GM23338 (cell line): ENCODE results near the gene PCBP3. TPM values are rescaled to one million over a fixed set of nuclear protein-coding genes. Genes with fewer than 3 reads are reported as not detected.
A peak's percentile ranks its signal among the peaks of the same experiment; 100 is the strongest.

Experiments
- ATAC-seq: fragments of 200-7000 bp; cut with Tn5 transposase; 3 replicates; pipeline ENCODE4 v1.9.1; 2020
- DNase-seq: peaks from one replicate; pipeline ENCODE4 v3.0.0-alpha.2; 2015; ENCODE audit warnings: low spot score
- H2AFZ ChIP-seq: fragments of 200-600 bp; sonication (generic); 2 replicates; pipeline ENCODE4 v1.8.0; 2016; ENCODE audit warnings: antibody characterized with exemption, mild to moderate bottlenecking, moderate library complexity
- H3F3A ChIP-seq: fragments of 200-600 bp; sonication (generic); replicated peaks from 2 replicates; pipeline ENCODE4 v1.8.0; 2017; ENCODE audit warnings: antibody characterized with exemption, mixed run types, low read depth
- H3K27ac ChIP-seq: fragments of 200-600 bp; sonication (generic); 2 replicates; pipeline ENCODE4 v1.6.1; 2016; ENCODE audit warnings: low read depth
- H3K27me3 ChIP-seq: fragments of 200-600 bp; sonication (generic); 2 replicates; pipeline ENCODE4 v1.8.0; 2016; ENCODE audit warnings: mild to moderate bottlenecking, mixed run types, moderate library complexity; ENCODE audit not compliant: insufficient read depth
- H3K36me3 ChIP-seq: fragments of 200-600 bp; sonication (generic); 2 replicates; pipeline ENCODE4 v1.8.0; 2016; ENCODE audit warnings: mild to moderate bottlenecking; ENCODE audit not compliant: insufficient read depth
- H3K4me1 ChIP-seq: fragments of 200-600 bp; sonication (generic); 2 replicates; pipeline ENCODE4 v1.8.0; 2016; ENCODE audit warnings: mild to moderate bottlenecking, moderate library complexity; ENCODE audit not compliant: insufficient read depth
- H3K4me2 ChIP-seq: fragments of 200-600 bp; sonication (generic); 2 replicates; pipeline ENCODE4 v1.7.1; 2017; ENCODE audit warnings: mixed run types
- H3K4me3 ChIP-seq: fragments of 200-600 bp; sonication (generic); 2 replicates; pipeline ENCODE4 v1.6.1; 2016; ENCODE audit warnings: mixed run types
- H3K79me2 ChIP-seq: fragments of 200-600 bp; sonication (generic); replicated peaks from 2 replicates; pipeline ENCODE4 v1.8.0; 2017; ENCODE audit warnings: mild to moderate bottlenecking; ENCODE audit not compliant: insufficient read depth
- H3K9me2 ChIP-seq: fragments of 200-600 bp; sonication (generic); 2 replicates; pipeline ENCODE4 v1.8.0; 2017; ENCODE audit not compliant: insufficient read depth
- H4K20me1 ChIP-seq: fragments of 200-600 bp; sonication (generic); replicated peaks from 2 replicates; pipeline ENCODE4 v1.8.0; 2017; ENCODE audit warnings: mild to moderate bottlenecking; ENCODE audit not compliant: insufficient read depth
- H3K27ac Mint-ChIP-seq: 2 replicates; pipeline ENCODE4 v1.8.0; 2020; ENCODE audit warnings: inconsistent platforms, mild to moderate bottlenecking, moderate library complexity, mixed read lengths
- H3K27me3 Mint-ChIP-seq: 3 replicates; pipeline ENCODE4 v1.8.0; 2022; ENCODE audit warnings: low read depth, mild to moderate bottlenecking, moderate library complexity, mixed read lengths, inconsistent platforms; ENCODE audit not compliant: insufficient read depth, poor library complexity
- H3K36me3 Mint-ChIP-seq: 3 replicates; pipeline ENCODE4 v1.8.0; 2021; ENCODE audit warnings: low read depth, mild to moderate bottlenecking, inconsistent platforms, moderate library complexity, mixed read lengths
- H3K4me1 Mint-ChIP-seq: 3 replicates; pipeline ENCODE4 v1.8.0; 2020; ENCODE audit warnings: mild to moderate bottlenecking, inconsistent platforms, mixed read lengths
- H3K4me3 Mint-ChIP-seq: 3 replicates; pipeline ENCODE4 v1.8.0; 2021; ENCODE audit warnings: moderate library complexity, mild to moderate bottlenecking, inconsistent platforms, mixed read lengths
- H3K9me3 Mint-ChIP-seq: 3 replicates; pipeline ENCODE4 v1.8.0; 2020; ENCODE audit warnings: moderate library complexity, mild to moderate bottlenecking, inconsistent platforms, mixed read lengths
- CREB1 ChIP-seq: fragments of 250-450 bp; sonication (Bioruptor Pico); IDR thresholded peaks from 2 replicates; pipeline ENCODE4 v1.5.0; 2020; ENCODE audit warnings: low read depth, mild to moderate bottlenecking, moderate library complexity
- ETS1 ChIP-seq: IDR thresholded peaks from 2 replicates; pipeline ENCODE4 v1.6.1; 2016; ENCODE audit warnings: antibody characterized with exemption
- EZH2 ChIP-seq: fragments of 200-600 bp; sonication (generic); IDR thresholded peaks from one replicate; pipeline ENCODE4 v1.8.0; 2017; ENCODE audit warnings: antibody characterized with exemption, mild to moderate bottlenecking, low read depth; ENCODE audit not compliant: unreplicated experiment
- EZH2phosphoT487 ChIP-seq: fragments of 200-600 bp; sonication (generic); IDR thresholded peaks from one replicate; pipeline ENCODE4 v1.8.1; 2018; ENCODE audit warnings: antibody characterized with exemption; ENCODE audit not compliant: unreplicated experiment
- POLR2AphosphoS5 ChIP-seq: IDR thresholded peaks from 2 replicates; pipeline ENCODE4 v1.6.1; 2016; ENCODE audit warnings: antibody characterized with exemption, low read depth
- STAT1 ChIP-seq: IDR thresholded peaks from one replicate; pipeline ENCODE4 v1.6.1; 2016; ENCODE audit warnings: antibody characterized with exemption; ENCODE audit not compliant: unreplicated experiment
- polyA plus RNA-seq: library from polyadenylated mRNA; unstranded; fragments of >200 nt; fragmentation: Nextera tagmentation; extraction: Ambion mirVana; gene quantifications from 2 replicates; pipeline ENCODE4 v1.2.1, GENCODE V29; 2016
- total RNA-seq: library from RNA; depleted of rRNA; stranded (reverse); fragments of >200 nt; shearing (Covaris generic); gene quantifications from 2 replicates; pipeline ENCODE4 v1.2.3, GENCODE V29; 2014
- TF ChIP-seq, protein P1 (sequence below), 2 experiments: fragments of 200-600 bp in 1 of 2; sonication (generic) in 1 of 2; conservative IDR thresholded peaks; 2 replicates each; pipeline versions ENCODE4 v1.5.1 to v1.6.1; 2016 to 2017; ENCODE audit warnings: antibody characterized with exemption in 2 of 2, low read depth in 2 of 2, mild to moderate bottlenecking in 2 of 2, moderate library complexity in 1 of 2
- TF ChIP-seq, protein P2 (sequence below): IDR thresholded peaks from one replicate; pipeline ENCODE4 v1.6.1; 2018; ENCODE audit warnings: antibody characterized with exemption; ENCODE audit not compliant: unreplicated experiment
- TF ChIP-seq, protein P3 (sequence below): fragments of 250-450 bp; sonication (Bioruptor Pico); IDR thresholded peaks from 2 replicates; pipeline ENCODE4 v1.5.0; 2020; ENCODE audit warnings: mild to moderate bottlenecking, moderate library complexity

PCBP3 gene
- total and polyA plus RNA-seq, 2 experiments from 2014 or later, result 7.1 to 9.1 TPM

DNA sequence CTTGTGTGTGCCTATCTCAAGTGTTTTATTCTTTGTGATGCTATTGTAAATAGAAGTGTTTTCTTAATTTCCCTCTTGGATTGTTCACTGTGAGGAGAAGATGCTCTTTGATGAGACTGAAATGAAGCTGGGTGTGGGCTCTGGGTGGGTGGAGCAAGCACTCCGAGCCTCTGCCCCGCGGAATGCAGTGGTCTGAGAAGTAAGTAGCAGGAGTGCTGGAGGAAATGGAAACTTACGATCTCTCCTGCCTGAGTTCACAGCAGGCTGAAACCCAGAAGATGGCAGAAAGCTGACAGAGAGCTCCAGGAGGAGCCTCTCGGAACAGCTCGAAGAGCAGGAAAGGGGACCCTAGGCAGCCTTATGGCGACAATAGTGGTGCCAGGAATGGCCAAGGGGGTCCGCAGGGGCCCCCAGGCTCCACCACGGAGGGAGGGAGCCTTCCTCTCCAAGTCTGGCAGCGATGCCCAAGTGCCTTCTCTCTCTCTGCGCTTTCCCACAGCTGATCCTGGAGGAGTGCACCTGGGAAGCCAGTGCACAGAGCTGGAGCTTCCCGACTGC lies 211.2 kb downstream of the PCBP3 start:
- H3K27ac Mint-ChIP-seq, result peak overlapping the region; percentile 56; the same call in 1 of the 2 replicates
- peaks cover 8% of the 10 kb centered on the region for H3K27me3 Mint-ChIP-seq
- no peaks in the 10 kb centered on the region for H3F3A ChIP-seq
- no peaks in the 10 kb centered on the region for H3K36me3 Mint-ChIP-seq
- ATAC-seq (peak; percentile 52), DNase-seq (no peak)
- H3K9me3 Mint-ChIP-seq, result no peaks in the 10 kb centered on the region
- no peaks in the 10 kb centered on the region for H3K79me2 ChIP-seq
- no peaks in the 10 kb centered on the region for H3K27me3 ChIP-seq
- 0 out of 2 replicates have a peak, but pooled peaks cover 3% of the 10 kb centered on the region for H3K9me2 ChIP-seq
- no peak overlapping the region for H3K27ac ChIP-seq
- no peaks in the 10 kb centered on the region for H4K20me1 ChIP-seq
- H3K4me3 Mint-ChIP-seq, result no peak overlapping the region; the same call in 2 of the 3 replicates
- H3K4me2 ChIP-seq, result 0 out of 2 replicates have a peak overlapping the region, but pooled peaks have one; percentile 20
- peaks cover 16% of the 10 kb centered on the region for H3K4me1 ChIP-seq
- H3K4me3 ChIP-seq, result no peak overlapping the region
- no peak overlapping the region for H2AFZ ChIP-seq
- TF ChIP-seq POLR2AphosphoS5 (no peak), EZH2 (no peak), CREB1 (no peak), STAT1 (no peak), ETS1 (no peak), EZH2phosphoT487 (no peak)
- TF ChIP-seq, protein P1, sequence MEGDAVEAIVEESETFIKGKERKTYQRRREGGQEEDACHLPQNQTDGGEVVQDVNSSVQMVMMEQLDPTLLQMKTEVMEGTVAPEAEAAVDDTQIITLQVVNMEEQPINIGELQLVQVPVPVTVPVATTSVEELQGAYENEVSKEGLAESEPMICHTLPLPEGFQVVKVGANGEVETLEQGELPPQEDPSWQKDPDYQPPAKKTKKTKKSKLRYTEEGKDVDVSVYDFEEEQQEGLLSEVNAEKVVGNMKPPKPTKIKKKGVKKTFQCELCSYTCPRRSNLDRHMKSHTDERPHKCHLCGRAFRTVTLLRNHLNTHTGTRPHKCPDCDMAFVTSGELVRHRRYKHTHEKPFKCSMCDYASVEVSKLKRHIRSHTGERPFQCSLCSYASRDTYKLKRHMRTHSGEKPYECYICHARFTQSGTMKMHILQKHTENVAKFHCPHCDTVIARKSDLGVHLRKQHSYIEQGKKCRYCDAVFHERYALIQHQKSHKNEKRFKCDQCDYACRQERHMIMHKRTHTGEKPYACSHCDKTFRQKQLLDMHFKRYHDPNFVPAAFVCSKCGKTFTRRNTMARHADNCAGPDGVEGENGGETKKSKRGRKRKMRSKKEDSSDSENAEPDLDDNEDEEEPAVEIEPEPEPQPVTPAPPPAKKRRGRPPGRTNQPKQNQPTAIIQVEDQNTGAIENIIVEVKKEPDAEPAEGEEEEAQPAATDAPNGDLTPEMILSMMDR (conservative IDR thresholded peaks at IDR 0.05; ENCODE audit: low read depth in 2 of 2), result no peak
- TF ChIP-seq, protein P2, sequence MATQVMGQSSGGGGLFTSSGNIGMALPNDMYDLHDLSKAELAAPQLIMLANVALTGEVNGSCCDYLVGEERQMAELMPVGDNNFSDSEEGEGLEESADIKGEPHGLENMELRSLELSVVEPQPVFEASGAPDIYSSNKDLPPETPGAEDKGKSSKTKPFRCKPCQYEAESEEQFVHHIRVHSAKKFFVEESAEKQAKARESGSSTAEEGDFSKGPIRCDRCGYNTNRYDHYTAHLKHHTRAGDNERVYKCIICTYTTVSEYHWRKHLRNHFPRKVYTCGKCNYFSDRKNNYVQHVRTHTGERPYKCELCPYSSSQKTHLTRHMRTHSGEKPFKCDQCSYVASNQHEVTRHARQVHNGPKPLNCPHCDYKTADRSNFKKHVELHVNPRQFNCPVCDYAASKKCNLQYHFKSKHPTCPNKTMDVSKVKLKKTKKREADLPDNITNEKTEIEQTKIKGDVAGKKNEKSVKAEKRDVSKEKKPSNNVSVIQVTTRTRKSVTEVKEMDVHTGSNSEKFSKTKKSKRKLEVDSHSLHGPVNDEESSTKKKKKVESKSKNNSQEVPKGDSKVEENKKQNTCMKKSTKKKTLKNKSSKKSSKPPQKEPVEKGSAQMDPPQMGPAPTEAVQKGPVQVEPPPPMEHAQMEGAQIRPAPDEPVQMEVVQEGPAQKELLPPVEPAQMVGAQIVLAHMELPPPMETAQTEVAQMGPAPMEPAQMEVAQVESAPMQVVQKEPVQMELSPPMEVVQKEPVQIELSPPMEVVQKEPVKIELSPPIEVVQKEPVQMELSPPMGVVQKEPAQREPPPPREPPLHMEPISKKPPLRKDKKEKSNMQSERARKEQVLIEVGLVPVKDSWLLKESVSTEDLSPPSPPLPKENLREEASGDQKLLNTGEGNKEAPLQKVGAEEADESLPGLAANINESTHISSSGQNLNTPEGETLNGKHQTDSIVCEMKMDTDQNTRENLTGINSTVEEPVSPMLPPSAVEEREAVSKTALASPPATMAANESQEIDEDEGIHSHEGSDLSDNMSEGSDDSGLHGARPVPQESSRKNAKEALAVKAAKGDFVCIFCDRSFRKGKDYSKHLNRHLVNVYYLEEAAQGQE, result no peak
- TF ChIP-seq, protein P3, sequence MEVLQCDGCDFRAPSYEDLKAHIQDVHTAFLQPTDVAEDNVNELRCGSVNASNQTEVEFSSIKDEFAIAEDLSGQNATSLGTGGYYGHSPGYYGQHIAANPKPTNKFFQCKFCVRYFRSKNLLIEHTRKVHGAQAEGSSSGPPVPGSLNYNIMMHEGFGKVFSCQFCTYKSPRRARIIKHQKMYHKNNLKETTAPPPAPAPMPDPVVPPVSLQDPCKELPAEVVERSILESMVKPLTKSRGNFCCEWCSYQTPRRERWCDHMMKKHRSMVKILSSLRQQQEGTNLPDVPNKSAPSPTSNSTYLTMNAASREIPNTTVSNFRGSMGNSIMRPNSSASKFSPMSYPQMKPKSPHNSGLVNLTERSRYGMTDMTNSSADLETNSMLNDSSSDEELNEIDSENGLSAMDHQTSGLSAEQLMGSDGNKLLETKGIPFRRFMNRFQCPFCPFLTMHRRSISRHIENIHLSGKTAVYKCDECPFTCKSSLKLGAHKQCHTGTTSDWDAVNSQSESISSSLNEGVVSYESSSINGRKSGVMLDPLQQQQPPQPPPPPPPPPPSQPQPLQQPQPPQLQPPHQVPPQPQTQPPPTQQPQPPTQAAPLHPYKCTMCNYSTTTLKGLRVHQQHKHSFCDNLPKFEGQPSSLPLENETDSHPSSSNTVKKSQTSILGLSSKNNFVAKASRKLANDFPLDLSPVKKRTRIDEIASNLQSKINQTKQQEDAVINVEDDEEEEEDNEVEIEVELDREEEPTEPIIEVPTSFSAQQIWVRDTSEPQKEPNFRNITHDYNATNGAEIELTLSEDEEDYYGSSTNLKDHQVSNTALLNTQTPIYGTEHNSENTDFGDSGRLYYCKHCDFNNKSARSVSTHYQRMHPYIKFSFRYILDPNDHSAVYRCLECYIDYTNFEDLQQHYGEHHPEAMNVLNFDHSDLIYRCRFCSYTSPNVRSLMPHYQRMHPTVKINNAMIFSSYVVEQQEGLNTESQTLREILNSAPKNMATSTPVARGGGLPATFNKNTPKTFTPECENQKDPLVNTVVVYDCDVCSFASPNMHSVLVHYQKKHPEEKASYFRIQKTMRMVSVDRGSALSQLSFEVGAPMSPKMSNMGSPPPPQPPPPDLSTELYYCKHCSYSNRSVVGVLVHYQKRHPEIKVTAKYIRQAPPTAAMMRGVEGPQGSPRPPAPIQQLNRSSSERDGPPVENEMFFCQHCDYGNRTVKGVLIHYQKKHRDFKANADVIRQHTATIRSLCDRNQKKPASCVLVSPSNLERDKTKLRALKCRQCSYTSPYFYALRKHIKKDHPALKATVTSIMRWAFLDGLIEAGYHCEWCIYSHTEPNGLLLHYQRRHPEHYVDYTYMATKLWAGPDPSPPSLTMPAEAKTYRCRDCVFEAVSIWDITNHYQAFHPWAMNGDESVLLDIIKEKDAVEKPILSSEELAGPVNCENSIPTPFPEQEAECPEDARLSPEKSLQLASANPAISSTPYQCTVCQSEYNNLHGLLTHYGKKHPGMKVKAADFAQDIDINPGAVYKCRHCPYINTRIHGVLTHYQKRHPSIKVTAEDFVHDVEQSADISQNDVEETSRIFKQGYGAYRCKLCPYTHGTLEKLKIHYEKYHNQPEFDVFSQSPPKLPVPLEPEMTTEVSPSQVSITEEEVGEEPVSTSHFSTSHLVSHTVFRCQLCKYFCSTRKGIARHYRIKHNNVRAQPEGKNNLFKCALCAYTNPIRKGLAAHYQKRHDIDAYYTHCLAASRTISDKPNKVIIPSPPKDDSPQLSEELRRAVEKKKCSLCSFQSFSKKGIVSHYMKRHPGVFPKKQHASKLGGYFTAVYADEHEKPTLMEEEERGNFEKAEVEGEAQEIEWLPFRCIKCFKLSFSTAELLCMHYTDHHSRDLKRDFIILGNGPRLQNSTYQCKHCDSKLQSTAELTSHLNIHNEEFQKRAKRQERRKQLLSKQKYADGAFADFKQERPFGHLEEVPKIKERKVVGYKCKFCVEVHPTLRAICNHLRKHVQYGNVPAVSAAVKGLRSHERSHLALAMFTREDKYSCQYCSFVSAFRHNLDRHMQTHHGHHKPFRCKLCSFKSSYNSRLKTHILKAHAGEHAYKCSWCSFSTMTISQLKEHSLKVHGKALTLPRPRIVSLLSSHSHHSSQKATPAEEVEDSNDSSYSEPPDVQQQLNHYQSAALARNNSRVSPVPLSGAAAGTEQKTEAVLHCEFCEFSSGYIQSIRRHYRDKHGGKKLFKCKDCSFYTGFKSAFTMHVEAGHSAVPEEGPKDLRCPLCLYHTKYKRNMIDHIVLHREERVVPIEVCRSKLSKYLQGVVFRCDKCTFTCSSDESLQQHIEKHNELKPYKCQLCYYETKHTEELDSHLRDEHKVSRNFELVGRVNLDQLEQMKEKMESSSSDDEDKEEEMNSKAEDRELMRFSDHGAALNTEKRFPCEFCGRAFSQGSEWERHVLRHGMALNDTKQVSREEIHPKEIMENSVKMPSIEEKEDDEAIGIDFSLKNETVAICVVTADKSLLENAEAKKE (CRISPR knock-in tag), result no peak
- no peaks in the 10 kb centered on the region for H3K36me3 ChIP-seq
- H3K4me1 Mint-ChIP-seq, result peaks cover 34% of the 10 kb centered on the region
